HG02840 (cell line): ENCODE results near the gene ADCY2.

Experiments
- ATAC-seq: cut with Tn5 transposase; IDR thresholded peaks from one replicate; pipeline ENCODE4 v1.9.1; 2021; ENCODE audit warnings: mild to moderate bottlenecking, moderate library complexity, moderate number of reproducible peaks; ENCODE audit not compliant: unreplicated experiment, low FRiP score

The ADCY2 gene

GRCh38 chr5:7851240-7851592 lies 455.3 kb downstream of the ADCY2 start:
- no peak for ATAC-seq

GRCh38 chr5:7851617-7852289 lies 455.8 kb downstream of the ADCY2 start:
- ATAC-seq, result no peak

GRCh38 chr5:7852542-7852941 lies 456.6 kb downstream of the ADCY2 start:
- no peak for ATAC-seq

GRCh38 chr5:7852988-7853387 lies 457.1 kb downstream of the ADCY2 start:
- ATAC-seq, result no peak

- ATAC-seq, result no peak
Measured at GRCh38 chr5:7855611-7856010, 459.7 kb downstream of the ADCY2 start.

- ATAC-seq, result no peak
Measured at GRCh38 chr5:7856855-7857254, 460.9 kb downstream of the ADCY2 start.

GRCh38 chr5:7857361-7857760 lies 461.4 kb downstream of the ADCY2 start:
- no peak for ATAC-seq

- ATAC-seq, result no peak
Measured at GRCh38 chr5:7857926-7858632, 462.1 kb downstream of the ADCY2 start.

GRCh38 chr5:7866196-7866595 lies 470.3 kb downstream of the ADCY2 start:
- no peak for ATAC-seq

- ATAC-seq, result no peak
Measured at GRCh38 chr5:7867260-7867659, 471.3 kb downstream of the ADCY2 start.

- no peak for ATAC-seq
Measured at GRCh38 chr5:7868427-7868772, 472.5 kb downstream of the ADCY2 start.

- peak; percentile 96 for ATAC-seq
Measured at GRCh38 chr5:7868773-7869473, 473.0 kb downstream of the ADCY2 start, which contains the start of the genes FASTKD3 and MTRR. Gene FASTKD3, minus strand, starts transcription at chr5:7869031. Its CDS starts 948 bp downstream, at chr5:7868083. Gene MTRR, plus strand, starts transcription at chr5:7869148. Its CDS starts 1,647 bp downstream, at chr5:7870795.

GRCh38 chr5:7869474-7870136 lies 473.7 kb downstream of the ADCY2 start:
- ATAC-seq, result peak; percentile 29

GRCh38 chr5:7871653-7872052 lies 475.7 kb downstream of the ADCY2 start:
- ATAC-seq, result peak; percentile 25

- no peak for ATAC-seq
Measured at GRCh38 chr5:7872517-7873130, 476.7 kb downstream of the ADCY2 start.

- no peak for ATAC-seq
Measured at GRCh38 chr5:7873216-7873615, 477.3 kb downstream of the ADCY2 start.

GRCh38 chr5:7874639-7875038 lies 478.7 kb downstream of the ADCY2 start:
- ATAC-seq, result no peak

GRCh38 chr5:7875151-7875550 lies 479.2 kb downstream of the ADCY2 start:
- ATAC-seq, result no peak

- no peak for ATAC-seq
Measured at GRCh38 chr5:7876867-7877266, 480.9 kb downstream of the ADCY2 start.

GRCh38 chr5:7877851-7878250 lies 481.9 kb downstream of the ADCY2 start:
- no peak for ATAC-seq
